DMS 273 (cell line): Measurements from ENCODE around the gene RTP2.
"Not testable (repeated sequence)": the region's sequence is repeated elsewhere in the genome, so short reads cannot be mapped to it uniquely, and the experiment has no call there.

Experiments
- DNase-seq: peaks from one replicate; lab custom pipeline; 2025; ENCODE audit not compliant: unreplicated experiment; lab: John Stamatoyannopoulos, UW

Gene RTP2

DNA sequence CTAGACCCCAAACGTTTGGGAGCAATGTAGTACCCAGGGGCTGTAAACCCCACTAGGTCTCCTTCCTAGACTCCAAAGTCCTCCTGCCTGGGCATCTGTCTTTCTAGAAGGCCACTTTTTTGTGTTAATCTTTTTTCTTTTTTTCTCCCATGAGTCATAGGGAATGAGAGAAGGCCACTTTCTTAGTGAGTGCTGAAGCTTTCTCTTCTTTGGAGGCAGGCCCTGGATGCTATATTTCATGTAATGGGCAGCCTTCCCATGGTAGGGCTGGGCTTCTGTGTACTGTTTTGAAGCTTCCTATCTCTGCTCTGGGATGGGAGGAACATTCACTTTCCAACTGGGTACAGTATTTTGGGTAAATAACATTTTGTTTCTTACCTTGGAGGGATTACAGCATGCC is 15.2 kb upstream of the RTP2 start:
- no peak for DNase-seq

- DNase-seq = peak; percentile 89
These were observed 12.1 kb upstream of the RTP2 start for GRCh38 chr3:187714404-187714979.

DNA sequence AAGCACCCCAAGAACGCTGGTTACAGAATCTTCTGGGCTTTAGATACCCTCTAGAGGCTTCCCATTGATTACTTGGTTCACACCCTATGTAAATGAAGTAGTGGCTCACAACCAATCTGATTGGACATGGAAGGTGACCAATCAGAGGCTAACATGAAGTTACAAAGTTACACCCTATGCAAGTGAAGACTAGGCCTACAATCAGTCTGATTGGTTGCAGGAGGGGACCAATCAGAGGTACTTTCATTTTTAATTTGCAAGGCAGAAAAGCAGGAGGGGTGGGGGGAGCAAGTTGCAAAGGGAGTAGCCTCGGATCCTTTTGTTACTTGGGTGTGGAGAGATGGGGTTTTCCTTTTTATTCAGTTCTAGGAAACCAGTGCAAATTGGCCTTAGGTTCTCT is 11.1 kb upstream of the RTP2 start:
- DNase-seq = peak; percentile 43

DNA sequence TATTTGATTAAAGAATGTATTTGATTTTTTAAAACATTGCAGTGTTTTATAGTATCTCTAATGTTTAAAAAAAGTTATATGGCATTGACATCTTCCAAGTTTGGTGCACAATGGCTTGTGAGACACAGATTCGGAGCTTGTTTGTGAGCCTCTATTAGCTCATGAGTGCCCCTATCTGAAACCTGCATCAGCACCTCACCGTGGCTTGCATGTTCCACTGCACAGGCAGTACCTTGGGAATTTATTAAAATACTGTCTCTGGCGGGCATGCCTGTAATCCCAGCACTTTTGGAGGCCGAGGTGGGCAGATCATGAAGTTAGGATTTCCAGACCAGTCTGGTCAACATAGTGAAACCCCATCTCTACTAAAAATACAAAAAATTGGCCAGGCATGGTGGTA is 6.8 kb upstream of the RTP2 start:
- peak; percentile 24 for DNase-seq

- DNase-seq = no peak
These were observed 6.3 kb upstream of the RTP2 start for GRCh38 chr3:187708696-187709095.

DNA sequence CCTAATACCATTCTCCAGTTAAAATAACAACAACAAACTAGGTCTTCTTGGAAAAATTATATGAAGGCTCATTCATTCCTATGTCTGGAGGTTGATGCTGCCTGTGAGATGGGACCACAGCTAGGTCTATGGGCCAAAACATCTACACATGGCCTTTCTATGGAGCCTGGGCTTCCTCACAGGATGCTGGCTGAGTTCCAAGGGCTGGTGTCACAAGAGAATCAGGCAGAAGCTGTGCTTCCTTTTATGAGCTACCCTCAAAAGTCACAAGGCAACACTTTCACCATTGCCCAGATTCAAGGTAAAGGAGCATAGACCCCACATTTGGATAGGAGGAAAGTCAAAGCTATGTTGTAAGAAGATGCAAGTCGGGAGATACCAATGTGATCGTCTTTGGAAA is 4.6 kb upstream of the RTP2 start:
- DNase-seq = peak; percentile 11

GRCh38 chr3:187705164-187705563 is 2.8 kb upstream of the RTP2 start:
- no peak for DNase-seq

DNA sequence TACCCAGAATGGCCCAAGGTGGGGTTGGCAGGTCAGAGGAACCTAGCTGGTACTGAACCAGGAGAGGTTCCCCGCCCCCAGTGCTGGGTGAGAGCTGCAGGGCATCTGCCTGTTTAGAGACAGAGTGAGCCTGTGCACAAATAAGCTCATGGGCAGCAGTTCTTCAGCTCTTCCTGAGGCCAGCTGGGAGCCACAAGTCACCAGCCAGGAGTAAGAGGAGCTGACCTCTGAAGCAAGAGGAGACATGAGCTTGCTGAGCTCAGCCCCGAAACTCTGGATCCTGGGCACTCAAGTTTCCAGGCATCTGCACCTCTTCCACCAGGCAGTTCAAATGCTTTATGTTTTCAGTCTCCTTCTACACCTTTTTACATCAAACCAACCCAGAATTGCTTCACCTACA is 2.1 kb downstream of the RTP2 start:
- no peak for DNase-seq

GRCh38 chr3:187698499-187699399 is 3.6 kb downstream of the RTP2 start:
- DNase-seq = no peak

DNA sequence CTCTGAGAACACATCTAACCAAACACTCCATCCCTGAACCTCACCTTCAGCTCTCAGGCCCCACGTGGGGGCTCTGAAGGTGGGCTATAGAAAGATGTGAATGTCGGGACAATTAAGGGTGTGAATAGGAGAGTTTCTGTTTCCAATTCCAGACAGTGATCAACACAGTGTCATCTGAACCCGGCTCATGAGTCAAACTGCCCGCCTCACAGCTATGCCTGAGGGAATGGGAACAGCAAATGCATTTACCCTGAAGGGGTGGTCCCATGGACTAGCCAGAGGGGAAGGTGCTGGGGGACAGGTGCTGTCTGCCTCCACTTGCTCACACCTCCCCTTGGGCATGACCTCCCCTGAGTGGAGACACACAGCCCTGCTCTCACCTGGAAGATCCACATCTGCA is 6.3 kb downstream of the RTP2 start:
- DNase-seq = no peak

GRCh38 chr3:187695449-187695848 is 6.9 kb downstream of the RTP2 start:
- DNase-seq = no peak

DNA sequence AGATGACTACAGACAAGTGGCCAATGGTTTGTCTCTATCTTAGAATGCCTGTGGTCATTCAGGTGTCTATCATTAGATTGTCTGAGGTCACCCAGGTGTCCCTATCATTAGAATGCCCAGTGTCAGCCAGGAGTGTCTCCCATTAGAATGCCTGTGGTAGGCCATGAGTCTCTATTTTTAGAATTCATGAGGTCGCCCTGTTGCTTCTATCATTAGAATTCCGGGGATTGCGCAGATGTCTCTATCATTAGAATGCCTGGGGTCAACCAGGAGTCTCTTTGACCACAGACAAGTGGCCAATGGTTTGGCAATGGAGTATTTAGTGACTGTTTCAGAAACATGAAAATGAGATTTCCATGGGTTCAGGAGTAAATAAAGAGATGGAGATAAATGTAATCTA is 7.6 kb downstream of the RTP2 start:
- no peak for DNase-seq

DNA sequence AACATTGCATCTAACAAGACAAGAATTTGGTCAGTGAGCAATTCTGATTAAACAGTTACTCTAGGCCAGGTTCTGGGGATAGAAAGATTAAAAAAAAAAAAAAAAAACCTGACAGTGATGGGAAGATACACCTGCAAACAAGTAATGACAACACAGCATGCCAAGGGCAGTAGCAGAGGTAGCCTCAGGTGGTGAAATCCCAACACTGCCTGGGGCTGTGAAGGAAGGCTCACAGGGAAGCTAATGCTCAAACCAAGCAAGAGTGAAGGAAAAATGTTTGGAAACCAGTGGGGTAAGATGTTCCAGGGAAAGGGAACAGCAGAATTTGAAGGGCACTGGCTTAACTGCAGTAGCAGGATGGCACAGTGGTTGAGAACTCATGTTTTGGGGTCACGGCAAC is 8.9 kb downstream of the RTP2 start:
- no peak for DNase-seq

DNA sequence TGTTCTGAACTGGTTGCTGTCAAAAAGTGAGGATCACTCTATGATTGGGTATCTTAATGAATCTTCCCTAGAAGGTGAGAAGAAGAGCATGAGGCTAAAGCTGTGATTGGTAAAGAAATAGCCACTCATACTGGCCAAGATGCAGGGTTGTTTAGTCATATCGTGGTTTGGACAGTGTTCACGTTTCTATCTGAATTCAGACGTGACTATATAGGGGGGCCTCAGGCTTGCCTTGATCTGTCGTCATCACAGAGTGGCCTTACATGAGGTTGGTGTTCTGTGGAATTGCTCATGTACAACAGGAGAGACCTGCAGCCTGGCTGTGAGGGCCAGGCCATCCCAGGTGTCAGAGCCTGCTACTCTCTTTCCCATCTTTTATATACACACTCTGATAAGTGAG is 12.4 kb downstream of the RTP2 start:
- no peak for DNase-seq

- no peak for DNase-seq
These were observed 15.6 kb downstream of the RTP2 start for GRCh38 chr3:187686621-187687273.

- DNase-seq = no peak
These were observed 16.4 kb downstream of the RTP2 start for GRCh38 chr3:187685948-187686347.

DNA sequence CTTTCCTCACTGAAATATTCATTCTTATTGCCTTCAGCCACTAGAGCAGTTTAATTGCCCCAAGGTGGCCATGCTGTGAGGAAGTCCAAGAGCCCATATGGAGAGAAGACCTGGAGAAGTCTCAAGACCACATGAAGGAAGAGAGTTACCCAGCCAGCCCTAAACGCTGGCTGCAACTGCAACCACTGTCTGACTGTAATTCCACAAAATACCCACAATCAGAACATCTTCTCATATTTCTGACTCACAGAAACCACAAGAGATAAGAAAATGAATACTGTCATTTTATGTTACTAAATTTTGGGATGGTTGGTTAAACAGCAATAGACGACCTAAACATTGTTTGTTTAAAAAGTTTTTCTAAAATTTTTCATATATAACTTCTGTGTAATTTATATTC is 17.5 kb downstream of the RTP2 start:
- DNase-seq = no peak

DNA sequence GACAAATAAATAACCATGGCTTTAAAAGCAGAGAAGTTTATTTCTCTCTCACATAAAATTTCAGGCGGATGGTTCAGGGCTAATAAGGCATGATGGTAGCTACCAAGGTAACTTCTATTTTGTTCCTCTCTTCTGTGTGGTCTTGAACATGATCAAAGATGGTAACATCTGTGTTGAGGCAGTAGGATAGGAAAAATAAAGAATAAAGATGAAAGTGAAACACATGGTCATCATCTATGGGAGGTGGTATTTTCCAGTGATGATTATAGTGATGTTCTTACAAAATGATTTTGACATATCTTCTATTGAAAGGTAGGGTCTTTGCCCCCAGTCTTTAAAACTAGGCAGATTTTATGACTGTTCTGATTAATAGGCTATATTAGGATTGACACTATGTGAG is 17.9 kb downstream of the RTP2 start:
- DNase-seq = no peak

- not testable (repeated sequence) for DNase-seq
These were observed 20.6 kb downstream of the RTP2 start for GRCh38 chr3:187681756-187682155.

DNA sequence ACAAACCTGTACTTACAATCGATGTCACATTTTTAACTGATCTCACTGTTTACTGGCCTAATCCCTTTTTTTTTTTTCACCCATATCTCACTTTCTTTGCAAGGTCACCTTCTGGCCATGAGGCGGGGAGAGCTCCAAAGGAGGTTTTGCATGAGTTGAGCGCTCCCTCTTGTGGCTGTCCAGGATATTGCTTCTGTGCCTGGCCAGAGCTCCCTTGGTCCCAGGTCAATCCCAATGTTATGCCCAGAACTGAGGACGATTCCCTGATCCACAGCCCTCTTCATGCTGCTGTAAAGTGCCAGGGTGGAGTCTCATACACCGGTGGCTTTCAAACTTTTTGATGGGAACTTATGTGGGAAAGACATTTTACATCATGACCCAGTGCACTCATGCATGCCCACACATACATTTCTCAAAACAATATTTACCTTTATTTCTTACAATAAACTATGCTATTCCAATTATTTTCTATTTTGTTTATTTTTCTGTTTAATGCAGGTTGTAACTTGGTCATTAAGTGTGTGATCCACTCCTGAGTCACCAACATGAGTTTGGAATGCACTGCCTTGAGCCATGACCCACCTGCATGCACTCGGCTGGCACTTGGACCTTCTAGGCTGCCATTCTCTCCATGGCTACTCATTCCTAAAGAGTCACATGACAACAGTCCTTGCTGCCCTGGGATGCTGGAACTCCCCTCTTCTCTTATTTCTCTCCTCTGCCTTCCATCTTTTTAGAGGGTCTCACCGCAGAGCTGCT is 22.5 kb downstream of the RTP2 start:
- peak; percentile 89 for DNase-seq

DNA sequence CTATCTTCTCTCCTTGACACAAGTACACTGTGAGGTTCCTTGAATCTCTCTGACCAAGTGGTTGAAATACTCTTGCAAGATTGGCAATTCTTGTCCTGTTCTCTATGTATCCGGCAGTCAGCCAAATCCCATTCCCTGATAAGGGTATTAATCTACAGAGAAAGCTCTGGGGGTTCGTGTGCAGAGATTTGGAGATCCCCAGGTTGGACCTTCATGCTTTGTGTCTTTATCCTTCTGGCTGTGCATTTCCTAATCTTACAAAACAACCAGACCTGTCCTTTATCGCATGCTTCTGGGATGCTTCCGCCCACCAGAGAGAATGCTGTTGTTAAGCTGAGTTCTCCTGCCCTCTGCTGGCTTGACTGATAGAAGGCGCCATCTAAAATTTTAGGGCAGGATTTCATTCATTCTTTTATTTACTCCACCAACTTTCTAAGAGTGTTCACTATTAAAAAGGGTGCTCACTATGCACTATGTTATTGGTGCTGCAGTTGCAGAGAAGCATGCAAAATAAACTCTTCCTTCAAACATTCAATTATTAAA is 23.6 kb downstream of the RTP2 start:
- DNase-seq = peak; percentile 76
